Gastroesophageal sphincter (tissue), 4 donors: ENCODE data around the gene TSPAN14. TPM values are rescaled to one million over a fixed set of nuclear protein-coding genes. Genes with fewer than 3 reads are reported as not detected.

Experiments
- ATAC-seq: fragments of 150-250 bp; one replicate; pipeline ENCODE4 v1.9.1; 2016; ENCODE audit warnings: mild to moderate bottlenecking, moderate library complexity
- H3K27ac ChIP-seq, 4 donors: fragments of 200-600 bp; sonication (generic) in 3 of 4; 1 replicate in 3 of 4; 2 replicates in 1 of 4; pipeline ENCODE4 v1.5.1; 2016 to 2019
- H3K27me3 ChIP-seq: fragments of 200-600 bp; sonication (generic); one replicate; pipeline ENCODE4 v1.5.1; 2019
- H3K36me3 ChIP-seq, 2 donors: fragments of 200-600 bp; sonication (generic); one replicate each; pipeline ENCODE4 v1.5.1; 2019; ENCODE audit warnings: control low read depth in 1 of 2
- H3K4me1 ChIP-seq, 3 donors: fragments of 200-600 bp; sonication (generic); 1 replicate in 2 of 3; 2 replicates in 1 of 3; pipeline ENCODE4 v1.5.1; 2016 to 2019; ENCODE audit warnings: control low read depth in 2 of 3
- H3K4me3 ChIP-seq, 2 donors: fragments of 200-600 bp; sonication (generic); one replicate each; pipeline ENCODE4 v1.5.1; 2019; ENCODE audit warnings: mild to moderate bottlenecking in 1 of 2, moderate library complexity in 1 of 2
- H3K9me3 ChIP-seq, 3 donors: fragments of 200-600 bp; sonication (generic); one replicate each; pipeline ENCODE4 v1.5.1; 2017 to 2019; ENCODE audit warnings: control low read depth in 2 of 3
- CTCF ChIP-seq, 4 experiments: fragments of 200-600 bp in 2 of 4; fragments of 450-650 bp in 2 of 4; sonication (generic) in 1 of 4; IDR thresholded peaks; one replicate each; pipeline ENCODE4 v1.5.1; 2017 to 2019; ENCODE audit warnings: antibody characterized with exemption in 4 of 4, mild to moderate bottlenecking in 2 of 4, moderate library complexity in 2 of 4
- EP300 ChIP-seq: sonication (generic); formaldehyde crosslinking; IDR thresholded peaks from one replicate; pipeline ENCODE4 v1.6.1; 2017; ENCODE audit warnings: antibody characterized with exemption, mild to moderate bottlenecking
- POLR2A ChIP-seq, 2 donors: fragments of 450-650 bp; IDR thresholded peaks; one replicate each; pipeline ENCODE4 v1.6.1; 2017; ENCODE audit warnings: antibody characterized with exemption in 2 of 2, mild to moderate bottlenecking in 2 of 2, moderate library complexity in 1 of 2
- POLR2AphosphoS5 ChIP-seq: sonication (generic); formaldehyde crosslinking; IDR thresholded peaks from one replicate; pipeline ENCODE4 v1.6.1; 2017; ENCODE audit warnings: antibody characterized with exemption
- WGBS, 2 donors: methylation state at CpG; one replicate each; pipeline ENCODE4 v1.1.5; 2018; ENCODE audit warnings: low coverage in 1 of 2; 5-methylcytosine and 5-hydroxymethylcytosine counted together
- total RNA-seq, 4 donors: library from RNA; depleted of rRNA; stranded (reverse); fragments of >200 nt; gene quantifications; one replicate each; pipeline ENCODE4 v1.1.0, GENCODE V29; 2016

TSPAN14 gene
- total RNA-seq, 4 donors from 2014 or later: 23.3 to 52.4 (median 37.1) TPM

- WGBS, 2 donors: no CpG with 5 or more reads among the region's 2 CpGs
- peaks cover 14% of the 10 kb centered on the region for H3K27me3 ChIP-seq
- H3K4me3 ChIP-seq: no peak overlapping the region
- no peaks in the 10 kb centered on the region for H3K36me3 ChIP-seq
- TF ChIP-seq POLR2A (IDR thresholded peaks at IDR 0.05) (no peak), EP300 (no peak), POLR2AphosphoS5 (no peak), CTCF (IDR thresholded peaks at IDR 0.05) (no peak)
- H3K9me3 ChIP-seq: no peaks in the 10 kb centered on the region
- peak overlapping the region in 2 of 4 donors; percentile 6 to 17 for H3K27ac ChIP-seq
- no peak for ATAC-seq
- H3K4me1 ChIP-seq: peaks cover 0 to 83% (median 14%) of the 10 kb centered on the region in 3 donors
Observed at GRCh38 chr10:80411267-80411668, 42.8 kb upstream of the TSPAN14 start.

- no peak overlapping the region for H3K4me3 ChIP-seq
- no peaks in the 10 kb centered on the region for H3K36me3 ChIP-seq
- no peaks in the 10 kb centered on the region for H3K9me3 ChIP-seq
- H3K27ac ChIP-seq: no peak overlapping the region
- H3K4me1 ChIP-seq: peaks cover 0 to 88% (median 14%) of the 10 kb centered on the region in 3 donors
- TF ChIP-seq EP300: no peak
- no peak for TF ChIP-seq CTCF (IDR thresholded peaks at IDR 0.05)
- ATAC-seq: no peak
- WGBS, 2 donors: 71% methylated on average over 1 of the region's 1 CpG; no CpG with 5 or more reads in 1 of the 2 donors
- H3K27me3 ChIP-seq: peaks cover 14% of the 10 kb centered on the region
Observed at GRCh38 chr10:80411681-80412220, 42.4 kb upstream of the TSPAN14 start.

- no peak for TF ChIP-seq EP300
- TF ChIP-seq POLR2AphosphoS5: no peak
- TF ChIP-seq POLR2A (IDR thresholded peaks at IDR 0.05): no peak
- TF ChIP-seq CTCF (IDR thresholded peaks at IDR 0.05): no peak
Observed at GRCh38 chr10:80412486-80412885, 41.6 kb upstream of the TSPAN14 start.

GRCh38 chr10:80413271-80413996 is 40.7 kb upstream of the TSPAN14 start:
- no peak overlapping the region for H3K4me3 ChIP-seq
- no peaks in the 10 kb centered on the region for H3K9me3 ChIP-seq
- peak; percentile 22 for ATAC-seq
- H3K27me3 ChIP-seq: peaks cover 4% of the 10 kb centered on the region
- WGBS, 2 donors: 78 to 93% methylated on average over 4 to 6 of the region's 12 CpGs
- peak overlapping the region in 3 of 4 donors; percentile 35 to 65 (median 39) for H3K27ac ChIP-seq
- TF ChIP-seq CTCF (IDR thresholded peaks at IDR 0.05) (no peak), POLR2AphosphoS5 (no peak), EP300 (no peak), POLR2A (IDR thresholded peaks at IDR 0.05) (no peak)
- peaks cover 0 to 80% (median 14%) of the 10 kb centered on the region in 3 donors for H3K4me1 ChIP-seq
- no peaks in the 10 kb centered on the region for H3K36me3 ChIP-seq

More at GRCh38 chr10:80412486-80412885, 41.6 kb upstream of the TSPAN14 start:
- H3K36me3 ChIP-seq: no peaks in the 10 kb centered on the region
- peak overlapping the region in 2 of 4 donors; percentile 35 to 39 for H3K27ac ChIP-seq
- no peak overlapping the region for H3K4me3 ChIP-seq
- WGBS, 2 donors: 70 to 78% methylated on average over 4 to 5 of the region's 5 CpGs
- no peaks in the 10 kb centered on the region for H3K9me3 ChIP-seq
- ATAC-seq: no peak
- H3K4me1 ChIP-seq: peaks cover 0 to 87% (median 14%) of the 10 kb centered on the region in 3 donors
- H3K27me3 ChIP-seq: peaks cover 12% of the 10 kb centered on the region
